Activated CD4-positive, alpha-beta memory T cell treated with anti-CD3 and anti-CD28 coated beads, Interleukin-2, amount 10 ng/mL, durations not matched to agents 7 days and 5 days (primary cell): ENCODE measurements around the gene GREM1. TPM values are rescaled to one million over a fixed set of nuclear protein-coding genes. Genes with fewer than 3 reads are reported as not detected.

Source experiments
- CTCF ChIA-PET: fragments of 350-600 bp; sonication (Branson Sonifier 250); formaldehyde crosslinking; loops from one replicate; lab custom pipeline; 2021; ENCODE audit warnings: antibody characterized with exemption, inconsistent platforms; lab: Charles Lee
- POLR2A ChIA-PET: fragments of 350-600 bp; sonication (Branson Sonifier 250); formaldehyde crosslinking; loops from one replicate; lab custom pipeline; 2021; ENCODE audit warnings: antibody characterized with exemption; lab: Charles Lee
- DNase-seq: peaks from one replicate; pipeline ENCODE4 v3.0.0-alpha.2; 2020
- H3K27ac Mint-ChIP-seq: one replicate; pipeline ENCODE4 v1.8.0; 2021; ENCODE audit warnings: mild to moderate bottlenecking, mixed read lengths
- H3K27me3 Mint-ChIP-seq: one replicate; pipeline ENCODE4 v1.8.0; 2021; ENCODE audit warnings: mixed read lengths
- H3K36me3 Mint-ChIP-seq: one replicate; pipeline ENCODE4 v1.8.0; 2021; ENCODE audit warnings: low read depth, mixed read lengths
- H3K4me1 Mint-ChIP-seq: one replicate; pipeline ENCODE4 v1.8.0; 2021; ENCODE audit warnings: mixed read lengths
- H3K4me3 Mint-ChIP-seq: one replicate; pipeline ENCODE4 v1.8.0; 2021; ENCODE audit warnings: mild to moderate bottlenecking, mixed read lengths
- H3K9me3 Mint-ChIP-seq: one replicate; pipeline ENCODE4 v1.8.0; 2021; ENCODE audit warnings: mixed read lengths
- total RNA-seq, 2 experiments: library from RNA; stranded (reverse); gene quantifications; one replicate each; pipeline ENCODE4 v1.2.3, GENCODE V29; 2021

Gene GREM1
- total RNA-seq, 2 experiments from 2014 or later, result not detected

DNA sequence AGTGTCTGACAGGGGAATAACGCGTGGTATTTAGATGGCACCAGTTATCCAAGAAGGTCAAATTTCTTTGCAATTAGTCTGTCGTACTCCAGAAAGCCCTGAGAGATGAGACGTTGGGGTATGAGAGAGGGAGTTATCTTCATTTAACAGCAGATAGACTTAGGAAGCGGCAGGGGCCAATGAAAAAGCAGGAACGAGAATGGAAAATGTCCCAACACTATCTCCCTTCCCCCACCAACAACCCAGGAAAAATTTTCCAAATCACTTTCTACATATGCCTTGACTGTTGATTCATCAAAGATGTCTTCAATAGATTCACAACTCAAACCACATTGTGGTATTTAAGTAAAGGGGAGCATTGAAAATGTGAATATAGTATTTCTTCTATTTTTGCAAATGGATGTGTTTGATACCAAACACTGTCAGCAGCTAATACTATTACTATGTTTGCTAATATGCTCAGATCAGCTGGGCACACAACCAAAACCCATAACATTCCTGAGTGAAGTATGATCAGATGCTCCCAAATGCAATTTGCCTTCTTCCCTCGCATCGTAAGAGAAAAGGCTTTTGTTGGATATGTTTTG lies 13.3 kb upstream of the GREM1 start:
- ChIA-PET POLR2A (no interaction called here), CTCF (no interaction called here)
- no peak overlapping the region for H3K4me3 Mint-ChIP-seq
- DNase-seq, result no peak
- no peaks in the 10 kb centered on the region for H3K4me1 Mint-ChIP-seq
- H3K27me3 Mint-ChIP-seq, result peaks cover 38% of the 10 kb centered on the region
- no peaks in the 10 kb centered on the region for H3K9me3 Mint-ChIP-seq
- no peak overlapping the region for H3K27ac Mint-ChIP-seq
- H3K36me3 Mint-ChIP-seq, result no peaks in the 10 kb centered on the region

DNA sequence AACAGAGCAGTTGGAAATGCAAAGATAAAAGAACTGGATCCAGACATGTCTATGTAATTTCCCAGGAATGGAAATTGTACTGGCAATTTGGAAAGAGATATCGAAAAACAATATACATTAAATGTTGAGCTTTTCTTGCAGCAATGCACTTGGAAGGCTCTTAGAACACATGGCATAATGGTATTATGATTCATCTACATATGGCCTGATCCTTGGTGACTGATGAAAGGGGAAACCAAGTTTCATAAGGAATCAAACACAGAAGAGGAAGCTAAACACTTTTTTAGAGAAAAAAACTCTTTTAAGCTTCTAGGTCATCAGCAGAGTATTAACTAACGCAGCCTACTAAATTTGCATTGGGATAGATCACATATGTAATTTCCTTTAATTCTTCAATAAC lies 12.4 kb upstream of the GREM1 start:
- DNase-seq, result no peak
- no peaks in the 10 kb centered on the region for H3K36me3 Mint-ChIP-seq
- peaks cover 41% of the 10 kb centered on the region for H3K27me3 Mint-ChIP-seq
- ChIA-PET CTCF (interaction anchor here (1.4 kb wide), 1 partner anchor 43 kb away, joined by 4 read pairs; no protein-coding TSS in a partner anchor), POLR2A (no interaction called here)
- H3K4me3 Mint-ChIP-seq, result no peak overlapping the region
- no peaks in the 10 kb centered on the region for H3K9me3 Mint-ChIP-seq
- no peak overlapping the region for H3K27ac Mint-ChIP-seq
- H3K4me1 Mint-ChIP-seq, result no peaks in the 10 kb centered on the region

DNA sequence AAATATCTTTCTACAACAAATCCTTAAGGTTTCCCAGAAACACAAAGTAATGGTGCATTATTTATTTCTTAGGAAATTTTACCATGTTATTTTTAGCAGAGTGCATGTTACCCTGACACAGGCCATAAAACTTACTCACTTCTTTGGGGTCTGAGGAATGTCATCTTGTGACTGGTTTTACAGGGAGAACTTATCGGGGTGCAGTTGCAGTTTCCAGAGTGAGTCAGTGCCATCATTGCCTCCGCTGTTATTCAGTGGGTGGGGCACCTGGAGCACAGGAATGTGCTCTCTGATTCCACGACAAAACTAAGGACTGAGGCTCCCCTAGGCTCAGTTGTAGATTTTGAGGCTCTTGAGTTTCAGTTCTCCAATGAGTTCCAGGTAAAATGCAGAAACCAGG lies 11.1 kb upstream of the GREM1 start:
- DNase-seq, result no peak
- ChIA-PET CTCF (interaction anchor here (0.6 kb wide), 1 partner anchor 1568 kb away, joined by 3 read pairs; no protein-coding TSS in a partner anchor), POLR2A (no interaction called here)
- no peak overlapping the region for H3K4me3 Mint-ChIP-seq
- no peak overlapping the region for H3K27ac Mint-ChIP-seq
- no peaks in the 10 kb centered on the region for H3K4me1 Mint-ChIP-seq
- peaks cover 39% of the 10 kb centered on the region for H3K27me3 Mint-ChIP-seq
- H3K36me3 Mint-ChIP-seq, result no peaks in the 10 kb centered on the region
- no peaks in the 10 kb centered on the region for H3K9me3 Mint-ChIP-seq

DNA sequence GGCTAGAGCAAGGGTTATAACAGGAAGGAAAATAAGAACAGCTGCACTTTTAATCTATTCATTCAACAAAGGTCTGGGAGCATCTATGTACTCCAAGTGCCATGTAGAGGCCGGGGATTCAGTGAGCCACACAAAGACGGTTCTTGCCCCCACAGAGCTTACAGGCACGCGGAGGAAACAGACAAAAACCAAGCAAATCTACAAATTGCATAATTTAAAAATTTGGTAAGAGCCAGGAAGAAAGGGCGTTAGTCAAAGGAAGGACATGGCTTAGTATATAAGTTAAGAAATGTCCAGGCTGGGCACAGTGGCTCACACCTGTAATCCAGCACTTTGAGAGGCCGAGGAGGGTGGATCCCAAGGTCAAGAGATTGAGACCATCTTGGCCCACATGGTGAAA lies 10.4 kb upstream of the GREM1 start:
- POLR2A ChIA-PET, result no interaction called here

DNA sequence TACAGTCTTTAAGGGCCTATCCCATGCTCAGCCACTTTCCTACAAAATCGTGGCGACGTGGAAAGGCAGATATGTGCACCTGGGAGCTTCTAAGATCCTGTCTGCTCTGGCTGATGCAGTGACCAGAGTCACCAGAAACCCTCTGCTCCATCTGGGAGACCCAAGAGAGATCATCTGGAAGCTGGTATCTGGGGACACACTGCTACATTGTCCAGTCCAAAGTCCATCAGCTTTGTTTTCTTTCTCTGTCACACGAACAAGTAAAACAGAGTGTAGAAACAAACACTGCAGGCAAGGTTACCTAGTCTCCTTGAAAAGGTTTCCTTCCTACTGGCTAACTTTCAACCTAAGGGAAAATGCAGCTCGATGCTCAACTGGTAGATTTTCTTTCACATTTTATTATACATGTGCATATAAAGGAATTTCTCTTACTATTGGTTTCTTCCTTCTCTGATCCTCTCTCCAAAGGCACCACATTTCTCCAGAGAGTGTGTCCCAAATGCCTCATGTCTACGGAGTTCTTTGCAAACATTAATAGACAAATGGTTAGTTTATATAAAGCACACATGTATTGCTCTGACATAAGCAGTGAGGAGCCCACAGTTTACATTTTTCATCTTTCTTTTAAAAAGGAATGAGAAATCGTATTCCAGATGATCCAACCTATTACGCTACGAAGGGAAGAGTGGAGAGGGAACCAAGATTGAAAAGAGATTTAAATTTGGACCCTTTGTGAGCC lies 8.3 kb upstream of the GREM1 start:
- ChIA-PET POLR2A (no interaction called here), CTCF (interaction anchor here (0.7 kb wide), 1 partner anchor 145 kb away, joined by 3 read pairs; no protein-coding TSS in a partner anchor)
- no peak for DNase-seq
- Mint-ChIP-seq H3K27ac (no peak overlapping the region), H3K4me3 (no peak overlapping the region), H3K36me3 (no peaks in the 10 kb centered on the region), H3K27me3 (peaks cover 37% of the 10 kb centered on the region), H3K9me3 (no peaks in the 10 kb centered on the region), H3K4me1 (no peaks in the 10 kb centered on the region)

More for the DNA sequence above, 10.4 kb upstream of the GREM1 start:
- peaks cover 37% of the 10 kb centered on the region for H3K27me3 Mint-ChIP-seq
- no peaks in the 10 kb centered on the region for H3K36me3 Mint-ChIP-seq
- no peak for DNase-seq
- H3K9me3 Mint-ChIP-seq, result no peaks in the 10 kb centered on the region
- CTCF ChIA-PET, result interaction anchor here (0.6 kb wide), 1 partner anchor 1567 kb away, joined by 3 read pairs; no protein-coding TSS in a partner anchor
- no peak overlapping the region for H3K27ac Mint-ChIP-seq
- H3K4me3 Mint-ChIP-seq, result no peak overlapping the region
- H3K4me1 Mint-ChIP-seq, result no peaks in the 10 kb centered on the region

DNA sequence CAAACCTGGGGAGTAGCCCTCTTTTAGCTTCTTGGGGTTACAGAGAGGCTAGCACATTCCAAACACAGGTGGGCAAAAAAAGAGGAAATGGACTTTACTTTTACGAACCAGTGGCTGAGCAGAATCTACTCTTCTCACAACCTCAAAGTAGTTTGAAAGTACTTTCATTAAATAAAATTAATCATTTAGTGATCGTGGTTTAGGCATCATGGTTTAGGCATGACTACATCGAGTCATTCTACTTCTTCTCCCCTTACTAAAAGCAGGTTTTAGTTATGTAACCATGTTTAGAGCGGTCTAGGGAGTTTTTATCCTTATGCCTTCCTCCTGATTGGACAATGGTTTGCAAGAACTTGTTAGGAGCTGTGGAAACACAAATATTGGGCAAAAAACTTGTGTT lies 2.5 kb upstream of the GREM1 start:
- Mint-ChIP-seq H3K27me3 (peaks cover 59% of the 10 kb centered on the region), H3K9me3 (no peaks in the 10 kb centered on the region), H3K4me1 (peaks cover 10% of the 10 kb centered on the region), H3K27ac (no peak overlapping the region), H3K4me3 (no peak overlapping the region), H3K36me3 (peaks cover 2% of the 10 kb centered on the region)
- DNase-seq, result no peak
- CTCF ChIA-PET, result no interaction called here
- POLR2A ChIA-PET, result no interaction called here

DNA sequence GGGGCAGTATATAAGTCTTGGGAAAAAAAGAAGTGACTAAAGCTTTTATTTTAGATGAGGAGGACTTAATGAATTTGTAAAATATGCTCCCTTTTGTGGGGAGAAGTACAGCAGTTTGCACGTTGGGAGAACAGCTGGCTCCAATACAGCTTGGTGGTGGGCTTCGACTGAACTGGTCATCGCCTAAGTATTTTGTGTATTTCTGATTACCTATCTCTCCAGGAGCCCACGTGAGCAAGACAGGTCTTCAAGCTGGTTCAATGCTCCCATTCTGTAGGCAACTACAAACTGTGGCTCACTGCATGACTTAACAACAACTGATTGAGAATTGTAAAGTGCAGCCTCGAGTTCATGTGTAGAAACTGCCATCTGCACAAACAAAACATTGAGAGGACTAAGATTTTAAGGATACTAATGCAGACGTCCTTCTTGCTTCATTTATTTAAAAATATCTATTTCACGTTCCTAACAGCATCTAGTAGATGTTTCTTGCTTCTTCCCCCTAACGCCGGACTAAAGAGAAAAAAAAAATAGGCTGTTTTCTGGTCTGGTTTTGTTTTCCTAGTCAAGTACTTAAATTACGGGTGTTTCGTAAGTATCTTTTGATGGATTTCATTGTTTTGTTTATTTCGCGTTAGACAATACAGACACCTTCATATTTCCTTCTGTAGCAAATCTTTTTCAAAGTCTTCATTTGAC lies 1.4 kb upstream of the GREM1 start:
- Mint-ChIP-seq H3K4me3 (no peak overlapping the region), H3K36me3 (peaks cover 2% of the 10 kb centered on the region), H3K9me3 (no peaks in the 10 kb centered on the region), H3K4me1 (peaks cover 10% of the 10 kb centered on the region), H3K27ac (no peak overlapping the region), H3K27me3 (peaks cover 68% of the 10 kb centered on the region)
- POLR2A ChIA-PET, result no interaction called here
- CTCF ChIA-PET, result no interaction called here
- no peak for DNase-seq

DNA sequence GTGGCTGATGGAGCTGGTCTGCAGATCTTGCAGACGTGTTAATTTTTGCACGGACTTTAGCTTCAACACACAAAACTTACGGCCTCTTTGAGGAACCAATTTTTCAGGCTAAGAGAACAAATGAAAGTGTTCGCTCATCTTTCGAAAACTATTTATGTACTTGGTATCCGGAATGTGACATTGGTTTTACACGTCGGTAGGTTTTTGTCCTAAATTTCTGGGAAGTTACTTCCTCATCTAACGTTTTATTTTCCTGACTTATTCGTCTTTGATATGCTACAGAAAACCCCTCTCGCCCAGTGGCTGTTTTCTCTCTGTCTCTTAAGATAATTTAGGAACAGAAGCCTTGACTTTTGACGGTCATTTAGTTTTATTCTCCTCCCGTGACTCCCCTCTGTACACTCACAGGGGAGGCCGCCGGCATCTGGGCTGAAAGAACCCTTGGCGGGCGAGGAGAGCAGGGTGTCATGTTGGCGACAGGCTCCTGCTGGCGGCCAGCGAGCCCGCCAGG lies 834 bp upstream of the GREM1 start:
- Mint-ChIP-seq H3K36me3 (peaks cover 2% of the 10 kb centered on the region), H3K4me3 (no peak overlapping the region)

DNA sequence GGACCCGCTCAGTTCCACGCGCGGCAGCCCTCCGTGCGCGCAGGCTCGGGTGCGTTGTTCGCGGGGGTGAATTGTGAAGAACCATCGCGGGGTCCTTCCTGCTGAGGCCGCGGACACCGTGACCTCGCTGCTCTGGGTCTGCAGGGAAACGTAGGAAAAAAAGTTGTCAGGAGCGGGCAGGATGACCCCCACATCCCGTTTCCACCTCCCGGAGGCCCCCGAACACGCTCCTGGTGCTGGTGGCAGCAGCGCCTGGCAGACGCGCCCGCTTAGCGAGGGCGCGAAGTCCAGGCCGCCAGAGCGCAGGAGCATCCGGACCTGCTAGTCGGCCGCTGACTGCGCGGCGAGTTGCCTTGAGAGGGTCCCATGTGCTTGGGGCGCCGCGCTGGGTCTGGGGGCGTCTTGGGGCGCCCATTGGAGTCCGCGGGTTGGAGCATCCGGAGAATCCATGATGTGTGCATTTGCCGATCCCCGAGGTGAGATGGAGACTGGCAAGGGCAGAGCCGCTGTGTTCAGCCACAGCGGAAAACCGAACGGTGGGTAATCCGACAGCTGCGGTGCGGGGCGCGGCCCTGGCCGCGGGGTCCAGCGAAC lies 520 bp downstream of the GREM1 start:
- CTCF ChIA-PET, result no interaction called here
- Mint-ChIP-seq H3K36me3 (peaks cover 2% of the 10 kb centered on the region), H3K9me3 (no peaks in the 10 kb centered on the region), H3K4me1 (peaks cover 21% of the 10 kb centered on the region), H3K27ac (no peak overlapping the region), H3K27me3 (peaks cover 79% of the 10 kb centered on the region), H3K4me3 (no peak overlapping the region)
- POLR2A ChIA-PET, result no interaction called here
- DNase-seq, result no peak

More for the DNA sequence above, 834 bp upstream of the GREM1 start:
- DNase-seq, result no peak
- Mint-ChIP-seq H3K4me1 (peaks cover 10% of the 10 kb centered on the region), H3K27ac (no peak overlapping the region), H3K27me3 (peaks cover 72% of the 10 kb centered on the region), H3K9me3 (no peaks in the 10 kb centered on the region)
- POLR2A ChIA-PET, result no interaction called here
- CTCF ChIA-PET, result no interaction called here

DNA sequence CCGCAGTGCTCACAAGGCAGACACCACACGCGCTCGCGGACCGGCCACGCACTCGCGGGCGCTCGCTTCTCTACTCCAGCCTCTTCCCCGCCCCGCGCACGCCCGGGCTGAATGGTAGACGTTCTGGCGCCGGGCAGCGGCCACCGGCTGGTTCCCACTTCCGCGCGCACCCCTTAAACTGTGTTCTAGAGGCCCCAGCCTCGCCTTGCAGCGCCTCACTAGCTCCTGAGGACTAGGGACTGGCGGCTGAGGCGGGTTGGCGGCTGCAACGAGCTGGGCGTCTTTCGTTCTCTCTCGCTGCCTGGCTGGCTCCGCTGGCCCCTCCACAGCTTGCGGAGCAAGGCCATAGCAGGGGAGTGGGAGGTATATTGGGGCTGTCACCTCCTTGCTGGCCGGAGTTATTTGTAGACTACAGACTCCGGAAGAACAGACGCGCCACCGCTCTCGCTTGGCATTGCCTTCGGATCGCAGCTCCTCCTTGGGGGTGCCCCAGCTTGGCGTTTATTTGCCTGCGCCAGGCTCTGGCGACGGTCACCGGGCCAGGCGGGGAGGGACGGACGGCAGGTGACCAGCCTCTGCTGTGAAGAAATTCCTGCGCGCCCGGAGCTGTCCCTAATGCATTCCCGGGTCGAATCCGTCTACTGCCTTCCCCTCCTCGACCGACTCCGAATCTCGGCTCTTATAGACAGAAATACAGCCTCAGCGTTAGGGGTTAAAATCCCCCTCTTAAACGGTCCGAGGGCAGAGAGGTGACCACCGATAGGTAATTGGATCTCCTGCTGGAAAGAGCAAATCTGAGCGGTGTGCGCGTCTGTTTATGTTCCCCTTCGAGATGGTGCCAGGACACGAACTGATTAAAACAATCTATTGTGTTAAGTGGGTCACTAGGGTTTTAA lies 1.3 kb downstream of the GREM1 start:
- H3K27ac Mint-ChIP-seq, result no peak overlapping the region
- peaks cover 24% of the 10 kb centered on the region for H3K4me1 Mint-ChIP-seq
- ChIA-PET CTCF (no interaction called here), POLR2A (no interaction called here)
- no peak overlapping the region for H3K4me3 Mint-ChIP-seq
- peaks cover 78% of the 10 kb centered on the region for H3K27me3 Mint-ChIP-seq
- H3K36me3 Mint-ChIP-seq, result peaks cover 2% of the 10 kb centered on the region
- DNase-seq, result no peak
- H3K9me3 Mint-ChIP-seq, result no peaks in the 10 kb centered on the region

DNA sequence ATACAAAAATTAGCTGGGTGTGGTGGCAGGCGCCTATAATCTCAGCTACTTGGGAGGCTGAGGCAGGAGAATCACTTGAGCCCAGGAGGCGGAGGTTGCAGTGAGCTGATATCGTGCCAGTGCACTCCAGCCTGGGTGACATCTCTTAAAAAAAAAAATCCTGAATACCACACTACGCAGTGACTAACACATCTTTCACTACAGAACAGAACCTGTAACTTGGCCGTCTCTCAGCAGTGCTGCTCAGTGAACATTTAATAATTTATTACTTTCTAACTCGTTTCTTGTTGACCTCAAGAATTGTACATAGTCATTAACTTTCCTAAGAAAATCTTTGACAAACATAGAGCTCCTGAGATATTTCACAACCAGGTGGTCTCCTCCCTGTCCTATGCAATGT lies 3.8 kb downstream of the GREM1 start:
- DNase-seq, result no peak
- Mint-ChIP-seq H3K27ac (no peak overlapping the region), H3K4me3 (no peak overlapping the region), H3K4me1 (peaks cover 22% of the 10 kb centered on the region), H3K9me3 (peaks cover 4% of the 10 kb centered on the region), H3K27me3 (peaks cover 80% of the 10 kb centered on the region), H3K36me3 (peaks cover 5% of the 10 kb centered on the region)
- POLR2A ChIA-PET, result no interaction called here
- CTCF ChIA-PET, result no interaction called here

DNA sequence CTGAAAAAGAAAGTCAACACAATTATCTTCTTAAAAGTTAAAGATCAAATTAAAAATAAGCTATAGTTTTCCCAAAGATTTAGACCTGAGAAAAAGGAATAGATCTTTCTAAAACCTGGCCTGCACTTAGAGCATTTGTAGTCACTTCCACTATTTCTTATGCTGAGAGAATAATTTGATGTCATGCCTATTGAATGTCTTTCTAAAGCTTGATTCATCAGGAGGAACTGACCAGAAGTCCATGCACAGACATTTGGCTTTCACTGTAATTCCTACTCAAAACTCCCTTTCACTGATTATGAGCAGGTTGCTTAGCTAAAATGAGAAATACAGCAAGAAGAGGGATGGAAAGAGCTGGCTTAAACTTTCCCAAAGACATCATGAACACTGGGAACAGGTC lies 4.3 kb downstream of the GREM1 start:
- POLR2A ChIA-PET, result no interaction called here
- CTCF ChIA-PET, result no interaction called here

More for the DNA sequence above, 4.3 kb downstream of the GREM1 start:
- peaks cover 4% of the 10 kb centered on the region for H3K9me3 Mint-ChIP-seq
- peaks cover 3% of the 10 kb centered on the region for H3K36me3 Mint-ChIP-seq
- H3K4me1 Mint-ChIP-seq, result peaks cover 17% of the 10 kb centered on the region
- no peak for DNase-seq
- H3K4me3 Mint-ChIP-seq, result no peak overlapping the region
- peaks cover 77% of the 10 kb centered on the region for H3K27me3 Mint-ChIP-seq
- H3K27ac Mint-ChIP-seq, result no peak overlapping the region
